Posterior vena cava (tissue), 2 donors: Measurements from ENCODE around the gene WDR72. TPM values are rescaled to one million over a fixed set of nuclear protein-coding genes. Genes with fewer than 3 reads are reported as not detected.
"Not testable (repeated sequence)": the region's sequence is repeated elsewhere in the genome, so short reads cannot be mapped to it uniquely, and the experiment has no call there.

Experiments
- DNase-seq: peaks from one replicate; pipeline ENCODE4 v3.0.0-alpha.2; 2020; ENCODE audit warnings: low spot score
- intact Hi-C, 2 donors: fragments of 100-400 bp; cut with DNase I; formaldehyde crosslinking; loops; one replicate each; pipeline versions ENCODE4 v1.14.1 to v1.14.2; 2022 to 2023
- total RNA-seq, 2 donors: library from RNA; stranded (reverse); fragmentation: NEBNext Ultra II Directional; extraction: Animal tissue kit (Norgen Biotek cat#: 25700); gene quantifications; one replicate each; pipeline ENCODE4 v1.2.1, GENCODE V29; 2021
- donor health status: DM: yes; HTN: yes; CAD: no.
- donor health status: DM: yes; HTN: yes; CAD: no.

WDR72 gene
- total RNA-seq, 2 donors from 2014 or later, result not detected

DNA sequence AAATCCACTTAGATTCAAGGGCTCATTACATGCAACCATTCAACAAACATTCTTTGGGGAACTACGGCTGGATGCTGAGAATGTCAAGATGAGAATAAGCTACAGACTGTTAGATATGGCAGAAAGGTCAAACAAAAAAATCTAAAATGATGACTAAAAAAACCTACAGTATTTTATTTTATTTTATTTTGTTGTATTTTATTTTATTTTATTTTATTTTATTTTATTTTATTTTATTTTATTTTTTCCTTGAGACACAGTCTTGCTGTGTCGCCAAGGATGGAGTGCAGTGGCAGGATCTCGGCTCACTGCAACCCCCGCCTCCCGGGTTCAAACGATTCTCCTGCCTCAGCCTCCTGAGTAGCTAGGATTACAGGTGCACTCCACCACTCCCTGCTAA lies 46.2 kb downstream of the WDR72 start:
- intact Hi-C loops, result no loop called here
- DNase-seq, result no peak

- intact Hi-C loops, result no loop called here
- no peak for DNase-seq
Observed at GRCh38 chr15:53710906-53711305, 48.6 kb downstream of the WDR72 start.

DNA sequence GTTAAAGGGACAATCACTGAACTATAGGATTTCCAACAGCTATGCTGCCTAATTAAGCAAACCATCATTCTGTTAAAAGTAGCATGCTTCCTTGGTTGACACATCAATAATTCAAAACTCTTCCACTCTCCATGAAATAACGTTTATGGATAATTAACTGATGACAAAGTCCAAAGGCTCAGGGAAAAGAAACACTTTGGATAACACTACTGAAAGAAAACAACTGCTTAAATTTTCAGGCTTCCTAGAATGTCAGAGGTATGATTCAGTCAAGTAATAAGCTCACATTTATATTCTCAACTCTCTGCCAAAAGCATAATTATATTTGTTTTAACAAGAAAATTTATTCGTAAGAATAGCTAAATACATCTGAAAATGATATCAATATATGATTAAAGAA lies 49.6 kb downstream of the WDR72 start:
- intact Hi-C loops, result no loop called here
- DNase-seq, result no peak

DNA sequence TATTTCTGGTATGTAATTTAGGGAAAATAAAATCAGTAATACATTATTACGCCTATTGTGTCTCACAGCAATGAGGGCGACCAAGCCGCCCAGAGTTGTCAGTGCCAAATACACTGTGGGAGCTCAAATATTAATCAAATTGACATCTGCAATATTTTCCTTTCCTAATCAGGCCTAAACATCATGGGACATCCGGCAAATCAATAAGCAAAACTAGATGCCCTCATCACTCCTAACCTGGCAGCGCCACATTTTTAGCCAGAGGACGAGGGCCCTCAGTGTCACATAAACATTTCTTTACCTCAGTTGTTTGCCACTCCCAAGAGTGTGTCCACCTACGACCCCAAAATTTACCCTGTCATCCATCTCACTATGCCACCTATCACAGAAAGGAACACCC lies 64.1 kb downstream of the WDR72 start:
- intact Hi-C loops, result no loop called here
- DNase-seq, result no peak

DNA sequence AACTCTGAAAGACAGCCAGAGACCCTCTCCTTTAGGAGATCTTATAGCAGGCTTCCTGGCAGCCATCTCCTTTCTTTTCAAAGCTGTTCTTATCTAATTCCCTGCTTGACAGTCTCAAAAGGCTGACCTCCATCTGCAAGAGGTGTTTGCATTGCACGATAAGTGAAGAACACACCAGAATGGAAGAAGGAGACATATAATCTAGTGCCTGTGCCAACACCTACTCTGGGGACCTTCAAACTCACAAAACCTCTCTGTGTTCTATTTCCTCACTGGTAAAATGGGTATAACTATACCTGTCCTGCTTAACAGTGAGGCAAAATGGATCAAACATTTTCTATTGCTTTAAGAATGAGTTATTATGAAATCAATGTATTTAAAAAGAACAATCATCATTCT lies 65.0 kb downstream of the WDR72 start:
- DNase-seq, result no peak
- intact Hi-C loops, result no loop called here

DNA sequence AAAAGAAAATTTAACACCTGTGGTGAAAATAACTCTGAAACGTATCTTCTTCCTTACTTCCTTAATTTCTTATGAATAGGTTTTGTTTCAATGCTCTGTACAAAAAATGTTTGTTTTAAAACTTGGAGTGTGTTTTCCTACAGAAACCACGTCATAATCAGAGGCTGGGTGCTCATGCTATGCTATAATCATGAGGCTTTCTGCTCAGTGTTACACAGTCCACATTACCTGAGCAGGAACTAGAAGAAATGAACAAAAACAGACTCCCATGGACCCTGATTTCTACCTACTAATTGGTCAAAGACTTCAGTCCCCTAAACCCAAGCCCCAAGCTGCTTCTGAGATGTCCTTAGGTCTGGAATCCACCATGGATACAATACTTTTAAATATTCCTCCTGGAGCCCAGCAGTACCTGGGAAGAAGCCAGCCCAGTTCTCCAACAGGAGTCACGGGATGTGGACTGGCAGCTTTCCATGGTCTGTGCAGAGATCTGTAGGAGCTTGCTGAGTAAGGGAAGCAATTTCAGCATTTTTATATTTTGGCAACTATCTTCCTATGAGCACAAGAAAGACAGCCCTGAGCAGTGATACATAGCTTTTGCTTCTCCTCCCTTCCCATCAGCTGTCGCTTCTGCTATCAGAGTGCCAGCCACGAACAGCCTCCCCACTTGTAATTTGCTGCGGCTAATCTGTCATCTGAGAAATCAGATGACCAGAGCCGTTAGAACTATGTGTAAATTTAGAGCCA lies 65.6 kb downstream of the WDR72 start:
- intact Hi-C loops, result no loop called here
- DNase-seq, result no peak

DNA sequence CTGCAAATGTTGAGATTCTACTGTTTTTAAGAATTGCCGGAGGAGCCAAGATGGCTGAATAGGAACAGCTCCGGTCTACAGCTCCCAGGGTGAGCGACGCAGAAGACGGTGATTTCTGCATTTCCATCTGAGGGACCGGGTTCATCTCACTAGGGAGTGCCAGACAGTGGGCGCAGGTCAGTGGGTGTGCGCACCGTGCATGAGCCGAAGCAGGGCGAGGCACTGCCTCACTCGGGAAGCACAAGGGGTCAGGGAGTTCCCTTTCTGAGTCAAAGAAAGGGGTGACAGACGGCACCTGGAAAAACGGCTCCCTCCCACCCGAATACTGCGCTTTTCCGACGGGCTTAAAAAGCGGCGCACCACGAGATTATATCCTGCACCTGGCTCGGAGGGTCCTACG lies 75.3 kb downstream of the WDR72 start:
- DNase-seq, intact Hi-C loops: not testable (repeated sequence)

DNA sequence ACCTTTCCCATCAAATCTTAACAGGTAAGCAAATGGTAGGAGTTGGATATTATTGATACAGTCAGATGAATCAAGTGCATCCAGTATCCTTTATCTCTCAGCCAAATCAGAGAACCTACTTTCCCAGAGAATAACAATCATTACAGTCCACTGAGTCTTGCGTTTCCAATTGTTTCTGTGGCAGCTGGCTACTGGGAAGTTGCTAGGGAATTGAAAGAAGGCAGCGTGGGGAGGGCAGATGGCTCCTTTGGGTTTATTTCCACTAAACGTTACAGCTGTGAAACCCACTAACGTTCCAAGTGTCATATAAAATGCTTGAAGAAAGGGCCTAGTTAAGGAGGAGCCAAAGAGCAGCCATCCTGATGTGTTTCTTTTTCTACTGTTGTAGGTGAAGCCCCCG lies 78.4 kb downstream of the WDR72 start:
- intact Hi-C loops, result no loop called here
- no peak for DNase-seq

DNA sequence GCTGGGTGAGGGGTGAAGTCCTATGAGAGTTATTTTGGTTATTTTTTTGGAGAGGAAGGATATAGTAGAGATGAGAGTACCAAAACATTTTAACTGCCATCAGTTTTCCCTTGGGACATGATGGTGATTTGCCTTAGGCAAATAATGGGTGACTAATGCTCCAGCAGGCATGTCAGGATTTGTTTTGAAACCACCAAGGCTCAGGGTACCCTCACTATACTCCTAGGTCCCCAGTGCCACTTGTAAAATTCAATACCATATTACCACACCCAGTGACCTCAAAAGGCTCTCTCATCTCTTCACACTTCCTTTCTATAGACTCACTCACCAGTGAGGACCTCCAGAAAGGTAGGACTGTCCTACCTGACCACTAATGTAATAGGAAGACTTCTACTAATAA lies 83.6 kb downstream of the WDR72 start:
- intact Hi-C loops, result no loop called here
- DNase-seq, result no peak

GRCh38 chr15:53671545-53671944 lies 87.9 kb downstream of the WDR72 start:
- DNase-seq, result no peak
- intact Hi-C loops, result no loop called here

DNA sequence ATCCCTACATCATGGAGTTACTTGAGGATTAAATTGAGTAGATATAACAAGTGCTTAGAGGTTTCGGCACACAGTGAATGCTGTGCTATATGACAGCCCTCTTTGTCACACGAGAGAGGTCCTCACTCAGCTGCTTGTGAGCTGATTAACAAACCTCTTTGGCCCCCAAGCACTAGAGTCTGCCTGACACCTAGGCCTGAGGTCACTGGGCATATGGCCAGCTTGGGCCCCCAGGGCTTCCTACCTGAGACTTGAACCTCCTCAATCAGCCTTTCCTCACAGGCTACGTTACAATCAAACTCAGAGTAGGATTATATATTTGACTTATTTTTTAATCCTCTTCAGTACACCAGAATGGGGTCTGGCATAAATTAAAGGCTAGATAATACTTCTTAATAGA lies 88.8 kb downstream of the WDR72 start:
- intact Hi-C loops, result no loop called here
- no peak for DNase-seq

- intact Hi-C loops, result no loop called here
- DNase-seq, result no peak
Observed at GRCh38 chr15:53665930-53666329, 93.5 kb downstream of the WDR72 start.

GRCh38 chr15:53658827-53659555 lies 100.5 kb downstream of the WDR72 start:
- intact Hi-C loops, result no loop called here

DNA sequence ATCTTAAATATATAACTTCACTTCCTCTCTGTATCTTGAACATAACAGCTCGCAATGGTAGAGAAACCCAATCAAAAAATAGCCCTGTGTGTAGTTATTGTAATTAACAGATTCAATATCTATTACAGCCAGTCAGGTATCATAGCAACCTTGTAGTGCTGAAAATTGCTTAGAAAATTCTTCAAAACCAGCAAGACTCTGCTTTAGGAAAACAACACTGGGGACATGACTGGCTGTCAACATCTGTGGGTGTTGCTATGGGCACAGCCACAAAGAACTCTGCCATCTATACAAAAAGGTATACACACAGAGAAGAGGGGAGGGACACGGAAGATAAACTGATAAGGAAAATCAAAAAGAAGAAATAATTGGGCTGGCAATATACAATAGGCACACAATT lies 101.2 kb downstream of the WDR72 start:
- intact Hi-C loops, result no loop called here
- DNase-seq, result no peak

More at GRCh38 chr15:53658827-53659555, 100.5 kb downstream of the WDR72 start:
- no peak for DNase-seq

DNA sequence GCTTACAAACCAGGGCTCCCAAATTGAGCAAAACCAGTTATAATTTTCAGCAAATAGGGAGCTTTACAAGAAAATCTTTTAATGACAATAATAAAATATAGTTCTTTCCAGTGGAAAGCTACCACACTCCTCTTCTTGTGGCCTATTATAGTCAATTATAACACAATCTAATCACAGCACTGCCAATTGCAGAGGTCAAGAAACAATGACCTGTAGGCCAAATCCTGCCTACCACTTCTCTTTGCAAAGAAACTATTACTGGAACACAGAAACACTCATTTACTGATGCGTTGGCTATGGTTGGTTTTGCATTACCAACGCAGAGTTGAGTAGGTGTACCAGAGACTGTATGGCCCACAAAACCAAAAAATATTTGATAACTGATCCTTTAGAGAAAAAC lies 110.5 kb downstream of the WDR72 start:
- no peak for DNase-seq
- intact Hi-C loops, result no loop called here

DNA sequence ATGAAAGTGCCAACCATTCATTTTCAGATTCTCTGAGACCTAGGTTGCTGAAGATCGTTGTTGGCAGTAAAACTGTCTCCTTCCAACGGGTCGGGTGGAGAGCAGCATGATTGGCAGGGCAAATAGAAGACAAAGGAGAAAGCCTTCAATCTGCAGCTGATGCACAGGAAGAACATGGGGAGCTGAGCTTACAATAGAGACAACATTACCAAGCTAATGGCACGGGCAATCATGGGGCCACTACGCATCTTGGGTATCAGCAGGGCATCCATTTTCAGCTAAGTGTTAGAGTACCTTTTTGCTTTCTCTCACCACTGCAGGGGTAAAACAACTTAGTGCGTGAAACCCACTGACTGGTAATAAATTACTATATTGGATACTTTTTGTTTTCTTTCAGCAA lies 114.8 kb downstream of the WDR72 start:
- intact Hi-C loops, result no loop called here
- DNase-seq, result no peak

DNA sequence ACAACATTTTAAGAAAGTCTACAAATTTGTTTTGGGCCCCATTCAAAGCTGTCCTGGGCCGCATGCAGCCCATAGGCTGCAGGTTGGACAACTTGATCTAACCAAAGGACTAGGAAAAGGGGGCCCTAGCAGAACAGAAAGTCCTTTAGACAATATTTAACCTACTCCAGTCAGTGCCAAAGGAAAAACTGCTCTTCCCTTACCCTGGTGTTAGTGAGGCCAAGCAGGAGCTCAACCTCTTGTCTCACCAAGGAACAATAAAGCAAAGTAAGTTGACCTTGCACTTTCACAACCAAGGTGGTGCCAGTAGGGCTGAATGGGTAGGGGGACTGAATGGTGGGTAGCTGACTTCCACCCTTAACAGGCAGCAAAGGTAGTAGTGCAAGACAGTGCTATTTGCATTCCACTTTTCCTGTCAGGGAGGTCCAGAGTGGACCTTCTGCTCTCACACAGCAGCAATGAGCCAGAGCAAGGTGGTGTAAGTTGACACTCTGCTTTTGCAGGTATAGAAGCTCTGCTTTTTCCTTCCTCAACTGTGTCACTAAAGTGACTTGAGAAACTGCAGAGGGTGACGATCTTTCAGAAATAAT lies 124.9 kb downstream of the WDR72 start:
- no peak for DNase-seq
- intact Hi-C loops, result no loop called here

DNA sequence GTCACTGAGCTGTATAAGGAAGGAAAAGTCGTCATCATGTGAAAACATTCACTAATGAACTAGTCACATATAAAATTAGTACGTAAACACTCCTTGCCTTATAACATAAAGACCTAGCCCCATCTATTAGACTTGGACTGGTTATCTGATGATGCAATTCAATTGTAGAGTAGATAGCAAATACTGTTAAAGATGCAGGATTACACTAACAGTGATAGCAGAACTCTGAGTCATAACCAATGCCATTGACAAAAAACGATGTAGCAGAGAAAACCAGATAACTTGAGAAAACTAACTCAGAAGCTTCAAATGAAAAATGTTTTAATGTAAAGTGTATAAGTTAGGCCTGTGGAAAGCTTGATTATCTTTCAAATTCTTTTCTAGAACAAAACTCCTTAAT lies 132.2 kb downstream of the WDR72 start:
- intact Hi-C loops, result no loop called here
- no peak for DNase-seq

GRCh38 chr15:53625962-53626845 lies 133.3 kb downstream of the WDR72 start:
- peak; percentile 64 for DNase-seq
- intact Hi-C loops, result no loop called here

GRCh38 chr15:53625260-53625659 lies 134.2 kb downstream of the WDR72 start:
- intact Hi-C loops, result no loop called here
- DNase-seq, result no peak
